D341Med (cell line): ENCODE measurements around the gene PVALB.

Source experiments
- DNase-seq: peaks from one replicate; pipeline ENCODE4 v3.0.0; 2012; ENCODE audit warnings: low spot score

Gene PVALB

DNA sequence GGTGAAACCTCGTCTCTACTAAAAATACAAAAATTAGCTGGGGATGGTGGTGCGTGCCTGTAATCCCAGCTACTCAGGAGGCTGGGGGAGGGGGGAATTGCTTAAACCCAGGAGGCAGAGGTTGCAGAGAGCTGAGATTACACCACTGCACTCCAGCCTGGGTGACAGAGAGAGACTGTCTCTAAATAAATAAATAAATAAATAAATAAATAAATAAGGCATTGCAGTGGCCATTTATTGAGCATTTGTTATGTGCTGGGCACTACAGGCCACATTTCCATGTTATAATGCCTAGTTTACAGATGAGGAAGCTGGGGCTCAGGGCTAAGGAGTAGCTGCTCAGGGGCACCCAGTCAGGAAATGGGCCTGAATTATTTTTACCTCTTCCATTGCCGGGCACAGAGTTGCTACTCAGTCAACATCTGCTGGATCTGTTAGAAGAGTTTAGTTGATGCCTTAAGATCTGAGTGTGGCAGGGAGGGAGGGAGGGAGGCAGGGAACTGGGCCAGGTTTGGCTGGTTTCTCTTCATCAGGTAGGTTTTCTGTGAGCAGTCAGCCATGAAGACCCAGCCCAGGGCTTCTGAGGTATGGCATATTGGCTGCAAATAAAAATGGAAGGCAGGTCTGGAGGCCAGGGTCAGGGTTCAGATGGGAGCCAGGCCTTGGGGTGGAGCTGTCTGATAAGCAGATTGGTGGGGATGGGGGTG, 5.6 kb downstream of the PVALB start:
- DNase-seq: no peak

- no peak for DNase-seq
Observed at GRCh38 chr22:36809351-36809750, 7.5 kb downstream of the PVALB start.

GRCh38 chr22:36808721-36809344, 8.0 kb downstream of the PVALB start:
- no peak for DNase-seq

DNA sequence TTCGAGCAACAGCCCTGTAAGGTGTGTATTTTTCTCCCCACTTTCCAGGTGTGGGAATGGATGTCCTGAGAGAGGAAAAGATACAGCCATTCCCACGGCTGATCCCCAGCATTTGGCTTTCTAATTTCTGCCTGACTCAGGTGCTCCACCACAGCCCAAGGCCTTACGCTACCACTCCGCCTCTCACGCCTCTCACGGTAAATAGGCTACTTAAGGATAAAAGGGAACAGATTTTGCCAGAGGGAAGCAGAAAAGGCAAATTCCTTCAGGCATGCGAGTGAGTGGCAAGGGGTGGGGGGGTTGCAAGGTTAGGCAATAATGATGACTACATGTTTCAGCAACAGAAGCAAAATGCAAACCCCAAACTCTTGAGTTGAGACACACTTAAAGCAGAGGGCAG, 9.2 kb downstream of the PVALB start:
- no peak for DNase-seq

DNA sequence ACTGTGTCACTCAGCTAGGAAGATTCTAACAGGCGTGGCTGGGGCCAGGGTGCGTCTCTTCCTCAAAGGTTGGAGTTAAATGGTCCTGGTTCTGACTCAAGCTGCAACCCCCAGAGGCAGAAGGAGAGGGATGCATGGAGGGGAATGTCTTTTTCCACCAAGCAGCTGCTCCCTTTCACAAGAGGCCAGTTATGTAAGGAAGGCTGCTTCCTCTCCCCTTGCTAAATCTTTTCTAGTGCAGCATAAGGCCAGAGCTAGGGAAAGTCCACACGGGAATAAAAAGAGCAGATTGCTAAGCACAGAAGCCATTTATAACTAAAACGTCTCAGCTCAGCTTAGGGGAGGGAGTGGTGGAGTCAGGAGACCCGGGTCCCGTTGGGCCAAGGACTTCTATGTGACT, 10.0 kb downstream of the PVALB start:
- no peak for DNase-seq

GRCh38 chr22:36803358-36803757, 13.5 kb downstream of the PVALB start:
- DNase-seq: no peak

DNA sequence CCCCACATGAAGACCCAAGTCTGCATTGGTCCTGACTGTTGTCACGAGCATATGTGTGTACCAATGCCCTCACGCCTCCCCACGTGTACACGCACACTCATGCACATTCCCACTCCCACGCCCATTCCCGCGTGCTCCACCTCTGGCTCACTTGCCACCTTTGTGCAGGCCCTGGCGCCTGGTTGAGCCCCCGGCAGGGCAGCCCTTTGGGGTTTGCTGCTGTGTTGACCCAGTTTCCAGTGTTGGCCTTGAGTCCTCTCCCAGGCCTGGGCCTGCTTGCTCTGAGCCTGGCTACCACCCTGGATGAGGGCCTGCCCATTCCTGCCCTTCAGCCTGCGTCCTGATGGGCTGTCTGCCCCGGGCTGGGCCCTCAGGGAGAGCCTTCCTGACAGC, 18.2 kb downstream of the PVALB start:
- no peak for DNase-seq

- DNase-seq: no peak
Observed at GRCh38 chr22:36797911-36798673, 18.7 kb downstream of the PVALB start.

- DNase-seq: no peak
Observed at GRCh38 chr22:36797374-36797773, 19.5 kb downstream of the PVALB start.

GRCh38 chr22:36796552-36797175, 20.2 kb downstream of the PVALB start:
- no peak for DNase-seq

- no peak for DNase-seq
Observed at GRCh38 chr22:36795633-36796032, 21.2 kb downstream of the PVALB start.

DNA sequence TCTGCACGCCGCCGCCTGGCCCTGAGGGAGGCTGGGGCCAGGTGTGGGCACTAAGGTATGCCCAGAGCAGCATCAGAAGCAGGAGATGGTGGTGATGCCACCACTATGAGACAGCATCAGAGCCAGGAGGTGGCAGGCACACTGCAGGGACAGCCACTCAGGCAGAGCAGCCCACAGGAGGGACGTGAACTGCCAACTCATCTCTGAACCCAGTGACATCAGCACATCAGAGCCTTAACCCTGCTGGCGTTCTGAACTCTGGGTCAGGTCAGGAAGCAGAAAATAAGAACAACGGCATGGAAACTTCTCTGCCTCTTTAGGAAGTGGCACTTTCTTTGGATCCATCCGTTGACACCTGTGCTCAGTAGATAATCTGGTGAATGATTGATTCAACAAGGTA, 26.2 kb downstream of the PVALB start:
- no peak for DNase-seq

DNA sequence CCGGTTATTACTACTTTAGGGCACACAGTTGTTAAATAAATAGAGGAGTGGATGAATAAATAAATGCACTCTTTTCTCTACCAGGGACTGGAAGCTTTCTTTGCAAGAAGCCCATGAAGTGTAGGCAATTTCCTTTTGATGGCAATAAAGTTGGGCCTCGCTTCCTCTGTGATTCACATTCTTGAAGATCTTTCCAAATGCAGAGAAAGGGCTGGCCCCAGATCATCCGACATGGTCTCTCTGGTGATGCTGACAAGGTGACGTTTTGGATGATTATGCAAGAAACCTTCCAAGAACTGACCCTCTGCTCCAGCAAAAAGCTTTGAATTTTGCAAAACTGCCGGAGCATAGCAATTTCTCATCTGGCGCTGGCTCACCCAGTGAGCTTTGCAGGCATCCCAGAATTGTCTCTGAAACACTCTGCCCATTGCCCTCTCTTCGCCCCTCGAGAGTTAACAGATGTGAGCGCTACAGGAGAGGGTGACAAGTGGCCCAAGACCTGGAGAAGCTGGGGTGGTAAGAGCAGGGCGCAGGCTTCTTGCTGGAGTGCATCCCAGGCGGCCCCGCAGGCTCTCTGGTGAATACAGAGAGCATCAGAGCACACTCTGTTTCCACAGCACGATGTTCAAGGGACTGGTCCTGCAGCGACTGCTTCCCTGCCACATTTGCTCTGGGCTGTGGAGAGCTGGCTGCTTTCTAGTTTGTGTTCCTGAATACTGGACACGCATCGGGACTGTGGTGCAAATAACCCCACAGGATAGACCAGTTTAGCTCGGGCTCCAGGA, 29.4 kb downstream of the PVALB start:
- DNase-seq: no peak

DNA sequence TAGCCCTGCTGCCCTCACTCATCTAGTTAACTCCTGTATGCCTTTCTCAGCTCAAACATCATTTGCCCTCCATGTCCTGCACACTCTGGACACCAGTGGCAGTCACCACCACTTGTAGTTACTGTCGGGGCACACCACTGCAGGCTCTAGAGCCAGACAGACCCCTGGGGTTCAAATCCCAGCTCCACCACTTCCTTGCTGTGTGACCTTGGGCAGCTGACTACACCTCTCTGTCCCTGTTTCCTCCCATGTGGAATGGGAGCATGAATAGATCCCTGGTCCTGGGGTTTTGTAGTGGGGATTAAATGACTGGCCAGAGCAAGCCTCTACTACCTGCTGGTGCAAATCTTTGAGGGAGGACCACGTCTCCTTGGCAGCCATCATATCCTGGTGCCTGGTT, 33.1 kb downstream of the PVALB start:
- DNase-seq: no peak

GRCh38 chr22:36781656-36782627, 34.9 kb downstream of the PVALB start:
- DNase-seq: peak; percentile 89

DNA sequence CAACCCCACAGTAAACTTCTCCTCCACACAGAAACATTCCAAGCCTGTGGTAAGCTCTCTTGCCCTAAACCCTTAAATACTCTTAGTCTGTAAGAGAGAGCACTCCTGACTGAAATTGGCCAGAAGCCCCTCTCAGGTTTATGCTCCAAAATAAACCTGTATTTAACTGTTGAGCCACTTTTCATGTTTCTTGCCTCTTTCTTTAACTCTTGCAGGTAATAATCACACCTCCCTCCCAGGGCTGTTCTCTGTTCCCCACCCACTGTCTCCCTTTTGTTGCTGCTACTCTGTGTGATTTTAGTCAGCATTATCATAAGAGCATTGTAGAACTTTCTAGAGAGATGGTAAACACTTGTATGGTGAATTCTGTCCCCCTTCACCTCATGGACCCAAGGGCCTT, 38.8 kb downstream of the PVALB start:
- DNase-seq: no peak

DNA sequence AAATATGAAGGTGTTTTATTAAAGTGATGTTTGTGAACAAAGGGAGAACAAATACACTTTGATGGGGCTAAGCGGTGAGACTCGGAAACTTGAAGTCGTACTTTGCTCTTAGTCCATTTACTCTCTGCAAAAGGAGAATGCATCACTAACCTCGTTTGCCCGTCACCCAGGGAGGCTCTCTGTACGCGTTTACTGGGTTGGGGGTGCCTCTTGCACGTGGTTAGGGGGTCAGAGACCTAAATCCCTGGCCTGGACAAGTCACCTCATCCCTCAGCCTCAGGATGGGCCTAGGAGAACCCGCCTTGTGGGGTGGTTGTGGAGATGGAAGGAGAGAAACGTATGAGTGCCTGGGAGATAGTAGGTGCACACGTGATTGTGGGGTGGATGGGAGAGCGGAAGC, 40.1 kb downstream of the PVALB start:
- no peak for DNase-seq

DNA sequence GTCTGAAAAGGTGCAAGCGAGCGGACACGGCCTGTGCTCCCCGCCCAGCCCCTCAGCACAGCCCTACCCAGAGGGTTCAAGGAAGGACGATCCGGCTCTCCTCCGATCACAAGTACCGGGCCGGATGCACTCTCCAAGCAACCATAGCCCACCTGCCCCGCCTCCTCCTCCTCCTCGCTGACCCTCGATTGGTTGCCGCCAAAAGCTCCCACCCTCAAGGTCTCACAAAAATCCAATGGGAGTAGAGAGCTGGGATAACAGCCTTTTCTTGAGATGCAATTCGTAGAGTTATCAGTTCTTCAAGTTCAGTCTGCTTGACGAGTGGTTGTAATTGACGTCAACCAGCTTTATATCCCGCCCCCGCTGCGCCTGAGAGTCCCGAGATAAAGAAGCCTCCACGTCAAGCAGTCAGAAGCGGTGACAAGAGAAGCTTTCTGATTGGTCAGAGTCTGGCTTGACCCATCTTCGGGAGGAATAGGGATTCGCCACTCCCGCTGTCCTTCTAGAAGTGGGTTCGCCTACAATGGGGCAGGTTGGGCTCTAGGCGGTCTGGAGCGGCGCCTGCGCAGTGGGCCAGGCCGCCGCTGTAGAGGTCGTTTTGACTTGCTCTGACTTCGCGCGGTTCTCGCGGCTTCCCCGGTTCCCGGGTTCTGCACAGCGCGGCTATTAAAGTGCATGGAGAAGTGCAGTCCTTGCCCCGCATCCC, 40.7 kb downstream of the PVALB start, which contains the start of gene IFT27:
Gene IFT27 (minus strand): TSS at position 156 of the 706 bp plus-strand sequence. CDS start 412 bp downstream, outside the sequence.
- peak; percentile 99 for DNase-seq

DNA sequence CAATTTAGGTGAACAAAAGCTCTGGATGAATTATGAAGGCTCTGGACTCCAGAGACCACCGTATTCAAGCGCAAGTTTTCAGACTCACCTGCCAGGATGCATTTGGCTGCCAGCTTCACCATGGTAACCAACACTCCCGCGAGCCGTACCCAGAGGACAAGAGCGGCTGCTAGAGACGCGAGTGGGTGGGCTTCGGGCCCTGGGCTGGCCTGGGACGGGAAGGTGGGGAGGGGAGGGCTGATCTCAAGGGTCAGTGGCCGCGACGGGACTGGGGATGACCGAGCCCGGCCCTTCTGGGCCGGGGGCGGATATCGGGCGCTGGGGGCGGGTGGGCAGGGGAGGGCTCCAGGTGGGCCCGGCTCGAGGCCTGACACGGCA, 41.3 kb downstream of the PVALB start:
- peak; percentile 59 for DNase-seq

DNA sequence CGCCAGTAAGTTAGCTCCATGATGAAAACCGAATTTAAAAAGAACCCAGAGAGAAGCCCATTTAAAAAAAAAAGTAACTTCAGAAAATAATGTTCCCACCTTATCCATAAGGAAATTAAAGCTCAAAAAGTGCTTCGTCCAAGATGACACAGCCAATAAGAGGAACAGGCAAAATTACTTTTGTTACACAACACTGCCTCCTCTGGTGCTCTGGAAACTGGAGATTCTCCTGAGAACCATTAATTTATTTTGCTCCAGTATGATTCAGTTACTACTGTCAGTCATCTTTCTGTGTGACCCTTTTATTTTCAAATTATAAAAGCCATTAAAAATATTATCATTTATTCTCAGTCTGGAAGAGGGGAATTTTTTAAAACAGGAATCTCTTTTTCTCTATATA, 42.9 kb downstream of the PVALB start:
- DNase-seq: no peak
